ENCODE data around the gene PGP.

PGP gene

DNA sequence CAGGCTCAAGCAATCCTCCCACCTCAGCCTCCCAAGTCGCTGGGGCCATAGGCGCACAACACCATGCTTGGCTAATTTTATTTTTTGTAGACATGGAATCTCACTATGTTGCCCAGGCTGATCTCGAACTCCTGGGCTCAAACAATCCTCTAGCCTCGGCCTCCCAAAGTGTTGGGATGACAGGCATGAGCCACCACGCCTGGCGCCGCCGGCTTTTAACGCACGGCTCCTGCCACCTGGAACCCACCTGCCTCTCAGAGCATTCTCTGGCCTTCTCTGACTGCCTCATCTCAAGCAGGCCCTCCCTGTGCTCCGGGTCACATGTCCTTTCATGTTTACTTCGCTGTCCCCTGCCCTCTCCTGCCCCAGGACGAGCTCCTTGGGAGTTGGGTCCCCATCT, 28.6 kb downstream of the PGP start:
- no peak for DNase-seq (ENCODE audit: low read depth)
- TF ChIP-seq, protein P1, sequence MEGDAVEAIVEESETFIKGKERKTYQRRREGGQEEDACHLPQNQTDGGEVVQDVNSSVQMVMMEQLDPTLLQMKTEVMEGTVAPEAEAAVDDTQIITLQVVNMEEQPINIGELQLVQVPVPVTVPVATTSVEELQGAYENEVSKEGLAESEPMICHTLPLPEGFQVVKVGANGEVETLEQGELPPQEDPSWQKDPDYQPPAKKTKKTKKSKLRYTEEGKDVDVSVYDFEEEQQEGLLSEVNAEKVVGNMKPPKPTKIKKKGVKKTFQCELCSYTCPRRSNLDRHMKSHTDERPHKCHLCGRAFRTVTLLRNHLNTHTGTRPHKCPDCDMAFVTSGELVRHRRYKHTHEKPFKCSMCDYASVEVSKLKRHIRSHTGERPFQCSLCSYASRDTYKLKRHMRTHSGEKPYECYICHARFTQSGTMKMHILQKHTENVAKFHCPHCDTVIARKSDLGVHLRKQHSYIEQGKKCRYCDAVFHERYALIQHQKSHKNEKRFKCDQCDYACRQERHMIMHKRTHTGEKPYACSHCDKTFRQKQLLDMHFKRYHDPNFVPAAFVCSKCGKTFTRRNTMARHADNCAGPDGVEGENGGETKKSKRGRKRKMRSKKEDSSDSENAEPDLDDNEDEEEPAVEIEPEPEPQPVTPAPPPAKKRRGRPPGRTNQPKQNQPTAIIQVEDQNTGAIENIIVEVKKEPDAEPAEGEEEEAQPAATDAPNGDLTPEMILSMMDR (IDR thresholded peaks at IDR 0.05; ENCODE audit: low read depth, low read length, missing control alignments): no peak

GRCh38 chr16:2184962-2185361, 29.7 kb downstream of the PGP start:
- no peak for DNase-seq (ENCODE audit: low read depth)
- no peak overlapping the region for H3K4me3 ChIP-seq (ENCODE audit: low read depth, low read length)
- TF ChIP-seq, protein P1 (IDR thresholded peaks at IDR 0.05; ENCODE audit: low read depth, low read length, missing control alignments): no peak

More for the DNA sequence above, 28.6 kb downstream of the PGP start:
- no peak overlapping the region for H3K4me3 ChIP-seq (ENCODE audit: low read depth, low read length)

GRCh38 chr16:2184346-2184745, 30.3 kb downstream of the PGP start:
- TF ChIP-seq, protein P1 (IDR thresholded peaks at IDR 0.05; ENCODE audit: low read depth, low read length, missing control alignments): no peak
- H3K4me3 ChIP-seq (ENCODE audit: low read depth, low read length): no peak overlapping the region
- no peak for DNase-seq (ENCODE audit: low read depth)

DNA sequence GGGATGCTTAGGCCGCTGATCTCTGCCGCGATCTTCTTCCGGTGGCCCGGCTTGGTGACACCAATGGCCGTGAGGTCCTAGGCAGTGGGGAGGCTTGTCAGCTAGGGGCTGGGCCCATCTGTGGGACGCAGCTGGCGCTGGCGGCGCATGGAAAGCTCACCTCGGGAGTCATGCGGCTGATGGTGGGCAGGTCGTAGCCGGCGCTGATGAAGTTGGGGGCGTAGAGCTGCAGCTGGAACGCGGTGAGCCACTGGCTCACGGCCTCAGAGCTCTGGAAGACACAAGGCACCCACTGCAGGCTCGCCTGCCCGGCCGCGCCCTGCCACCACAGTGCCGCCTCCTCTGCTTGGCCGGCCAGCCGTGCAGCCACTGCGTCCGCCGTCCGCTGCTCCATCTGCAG, 31.0 kb downstream of the PGP start:
- no peak for DNase-seq (ENCODE audit: low read depth)
- H3K4me3 ChIP-seq (ENCODE audit: low read depth, low read length): no peak overlapping the region
- TF ChIP-seq, protein P1 (IDR thresholded peaks at IDR 0.05; ENCODE audit: low read depth, low read length, missing control alignments): no peak

- TF ChIP-seq, protein P1 (IDR thresholded peaks at IDR 0.05; ENCODE audit: low read depth, low read length, missing control alignments): no peak
- no peak for DNase-seq (ENCODE audit: low read depth)
Measured at GRCh38 chr16:2181952-2182351, 32.7 kb downstream of the PGP start.

GRCh38 chr16:2180962-2181923, 33.4 kb downstream of the PGP start:
- DNase-seq (ENCODE audit: low read depth): no peak
- no peak overlapping the region for H3K4me3 ChIP-seq (ENCODE audit: low read depth, low read length)
- TF ChIP-seq, protein P1 (IDR thresholded peaks at IDR 0.05; ENCODE audit: low read depth, low read length, missing control alignments): no peak

More at GRCh38 chr16:2181952-2182351, 32.7 kb downstream of the PGP start:
- H3K4me3 ChIP-seq (ENCODE audit: low read depth, low read length): no peak overlapping the region

Data from GM12864 (cell line).